ENCODE measurements around the gene FITM1.
A peak's percentile ranks its signal among the peaks of the same experiment; 100 is the strongest.

Gene FITM1

DNA sequence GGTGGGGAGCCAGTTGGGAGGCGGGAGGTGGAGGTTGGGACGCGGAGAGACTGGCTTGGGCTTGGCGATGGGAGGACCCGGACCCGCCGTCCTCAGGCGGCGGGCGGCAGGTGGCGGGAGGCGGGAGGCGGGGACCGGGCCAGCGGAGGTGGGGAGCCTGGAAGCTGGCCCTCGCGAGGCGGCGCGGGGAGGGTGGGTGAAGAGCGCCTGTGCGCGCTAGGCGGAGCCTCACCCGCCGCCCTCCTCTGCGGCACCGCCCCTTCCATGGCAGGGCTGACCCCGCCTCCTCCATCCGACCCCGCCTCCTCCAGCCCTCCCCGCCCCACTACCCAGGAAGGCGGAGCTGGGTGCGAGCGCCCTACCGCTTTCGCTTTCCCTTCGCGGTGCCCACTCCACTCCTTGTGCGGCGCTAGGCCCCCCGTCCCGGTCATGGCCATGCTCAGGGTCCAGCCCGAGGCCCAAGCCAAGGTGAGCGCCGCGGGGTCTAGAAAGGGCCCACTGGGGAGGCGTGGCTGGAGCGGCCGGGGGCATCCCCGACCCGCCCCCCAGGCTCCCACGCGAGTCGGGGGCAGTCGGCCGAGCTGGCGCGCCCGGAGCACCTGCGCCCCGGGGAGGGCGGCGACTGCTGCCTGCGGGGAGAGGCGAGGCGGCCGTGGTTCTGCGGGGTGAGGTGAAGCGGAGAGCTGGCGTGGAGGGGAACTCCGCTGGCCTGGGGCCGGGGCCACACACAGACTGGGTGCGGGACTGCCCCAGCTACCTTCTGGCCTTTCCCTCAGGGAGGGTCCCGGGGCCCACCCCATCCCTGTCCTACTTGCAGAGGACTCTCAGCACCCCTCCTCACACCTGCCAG lies 5.6 kb downstream of the FITM1 start, which contains the start of gene PSME1:
Gene PSME1 (plus strand): TSS at position 361 of the 850 bp plus-strand sequence. CDS start 69 bp downstream, at position 430.
- Histone ChIP-seq H3K36me3 (ENCODE audit: control insufficient read depth, insufficient read depth, low read length) (peaks cover 27% of the 10 kb centered on the region), H3K27me3 (ENCODE audit: control insufficient read depth, insufficient read depth, low read length) (no peaks in the 10 kb centered on the region; the same call in 1 of the 2 replicates), H3K27ac (ENCODE audit: low read depth, low read length) (no peak within 1 kb of the TSS), H3K4me1 (ENCODE audit: control insufficient read depth, insufficient read depth, low read length) (peaks cover 10% of the 10 kb centered on the region), H3K9ac (ENCODE audit: low read length) (peak within 1 kb of the TSS; percentile 64), H3K9me3 (ENCODE audit: control insufficient read depth, insufficient read depth, low read depth, low read length) (no peaks in the 10 kb centered on the region), H3K4me3 (ENCODE audit: low read depth, low read length) (peak within 1 kb of the TSS; percentile 96)

DNA sequence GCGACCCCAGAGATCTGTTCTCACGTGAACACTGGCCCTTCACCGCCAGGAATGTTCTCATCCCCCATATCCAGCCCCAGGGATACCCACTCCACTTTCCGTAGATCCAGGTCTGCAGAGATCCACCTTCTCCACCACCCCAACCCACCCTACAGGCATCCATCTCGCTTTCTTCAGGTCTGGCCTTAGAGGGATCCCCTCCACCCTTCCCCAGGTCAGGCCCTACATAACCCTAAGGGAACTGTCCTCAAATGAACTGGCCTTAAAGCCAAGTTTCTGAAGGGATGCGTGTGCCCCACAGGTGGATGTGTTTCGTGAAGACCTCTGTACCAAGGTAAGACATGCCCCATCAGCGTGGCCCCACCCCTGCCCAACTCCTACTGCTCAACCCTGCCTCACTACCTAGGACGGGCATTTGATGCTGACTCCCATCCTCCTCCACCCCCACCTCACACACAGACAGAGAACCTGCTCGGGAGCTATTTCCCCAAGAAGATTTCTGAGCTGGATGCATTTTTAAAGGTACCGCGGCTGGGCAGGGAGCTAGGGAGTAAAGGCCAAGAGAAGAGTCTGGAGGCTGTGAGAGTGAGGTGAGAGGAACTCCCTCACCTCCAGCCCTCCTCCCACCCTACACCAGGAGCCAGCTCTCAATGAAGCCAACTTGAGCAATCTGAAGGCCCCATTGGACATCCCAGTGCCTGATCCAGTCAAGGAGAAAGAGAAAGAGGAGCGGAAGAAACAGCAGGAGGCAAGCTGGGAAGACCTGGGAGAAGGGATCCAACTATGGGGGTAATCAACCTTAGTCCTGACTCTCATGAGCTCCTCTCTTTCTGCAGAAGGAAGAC lies 6.4 kb downstream of the FITM1 start:
- Histone ChIP-seq H3K9ac (ENCODE audit: low read length) (peak overlapping the region; percentile 64), H3K27me3 (ENCODE audit: control insufficient read depth, insufficient read depth, low read length) (no peaks in the 10 kb centered on the region; the same call in 1 of the 2 replicates), H3K9me3 (ENCODE audit: control insufficient read depth, insufficient read depth, low read depth, low read length) (no peaks in the 10 kb centered on the region), H3K4me1 (ENCODE audit: control insufficient read depth, insufficient read depth, low read length) (peaks cover 10% of the 10 kb centered on the region), H3K27ac (ENCODE audit: low read depth, low read length) (no peak overlapping the region), H3K36me3 (ENCODE audit: control insufficient read depth, insufficient read depth, low read length) (peaks cover 27% of the 10 kb centered on the region), H3K4me3 (ENCODE audit: low read depth, low read length) (peak overlapping the region; percentile 96)

DNA sequence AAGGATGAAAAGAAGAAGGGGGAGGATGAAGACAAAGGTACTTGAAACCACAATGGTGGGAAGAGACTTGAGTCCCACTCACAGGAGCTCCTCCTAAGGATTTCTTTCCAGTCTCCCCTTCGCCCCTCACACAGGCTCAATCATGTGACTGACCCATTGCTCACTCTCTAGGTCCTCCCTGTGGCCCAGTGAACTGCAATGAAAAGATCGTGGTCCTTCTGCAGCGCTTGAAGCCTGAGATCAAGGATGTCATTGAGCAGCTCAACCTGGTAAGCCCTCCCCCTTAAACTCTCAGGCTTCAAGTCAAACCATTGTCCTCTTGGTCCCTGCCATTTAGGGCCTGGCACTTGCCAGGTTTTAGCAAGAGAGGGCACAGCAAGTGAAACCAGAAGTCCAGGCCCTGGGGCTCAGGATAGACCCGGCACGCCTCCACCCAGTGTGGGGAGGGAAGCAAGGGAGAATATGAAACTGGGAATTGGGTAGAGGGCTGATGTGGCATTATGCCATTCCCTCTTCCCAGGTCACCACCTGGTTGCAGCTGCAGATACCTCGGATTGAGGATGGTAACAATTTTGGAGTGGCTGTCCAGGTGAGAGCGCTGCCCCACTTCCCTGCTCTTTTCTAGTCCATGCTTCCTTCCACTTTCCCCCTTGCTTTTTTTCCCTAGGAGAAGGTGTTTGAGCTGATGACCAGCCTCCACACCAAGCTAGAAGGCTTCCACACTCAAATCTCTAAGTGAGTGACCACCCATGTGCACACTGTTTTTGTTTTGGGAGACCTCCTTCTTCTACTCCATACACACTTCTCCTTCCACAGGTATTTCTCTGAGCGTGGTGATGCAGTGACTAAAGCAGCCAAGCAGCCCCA lies 7.3 kb downstream of the FITM1 start:
- H3K27ac ChIP-seq (ENCODE audit: low read depth, low read length): no peak overlapping the region
- H3K9ac ChIP-seq (ENCODE audit: low read length): no peak overlapping the region

DNA sequence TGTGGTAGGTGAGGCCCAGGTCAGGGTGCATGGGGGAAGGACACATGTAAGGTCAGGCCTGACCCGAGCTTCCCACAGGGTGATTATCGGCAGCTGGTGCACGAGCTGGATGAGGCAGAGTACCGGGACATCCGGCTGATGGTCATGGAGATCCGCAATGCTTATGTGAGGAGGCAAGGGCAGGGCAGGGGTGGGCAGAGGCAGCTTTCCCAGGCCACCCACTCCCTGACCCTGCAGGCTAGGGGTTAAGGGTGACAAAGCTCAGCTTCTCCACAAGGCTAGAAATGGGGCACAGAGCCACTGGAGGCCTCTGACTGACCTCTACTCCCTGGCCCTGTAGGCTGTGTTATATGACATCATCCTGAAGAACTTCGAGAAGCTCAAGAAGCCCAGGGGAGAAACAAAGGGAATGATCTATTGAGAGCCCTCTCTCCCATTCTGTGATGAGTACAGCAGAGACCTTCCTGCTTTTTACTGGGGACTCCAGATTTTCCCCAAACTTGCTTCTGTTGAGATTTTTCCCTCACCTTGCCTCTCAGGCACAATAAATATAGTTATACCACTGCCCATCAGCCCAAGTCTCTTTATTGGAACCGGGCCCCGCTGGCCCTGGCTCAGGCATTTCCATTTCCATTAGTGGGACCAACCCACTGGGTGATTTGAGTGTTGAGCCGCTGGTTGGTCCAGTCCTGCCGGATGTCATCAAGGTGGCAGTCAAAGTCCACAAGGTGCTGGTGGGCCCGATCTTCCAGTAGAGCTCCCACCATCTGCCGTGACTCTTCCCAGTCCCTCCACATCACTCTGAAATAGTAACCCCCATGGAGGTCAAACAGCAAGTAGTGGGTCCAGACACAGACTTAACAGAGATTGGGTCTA lies 8.2 kb downstream of the FITM1 start:
- H3K4me3 ChIP-seq (ENCODE audit: low read depth, low read length): no peak overlapping the region
- H3K4me1 ChIP-seq (ENCODE audit: control insufficient read depth, insufficient read depth, low read length): peaks cover 13% of the 10 kb centered on the region
- H3K36me3 ChIP-seq (ENCODE audit: control insufficient read depth, insufficient read depth, low read length): peaks cover 27% of the 10 kb centered on the region
- H3K9ac ChIP-seq (ENCODE audit: low read length): no peak overlapping the region
- H3K9me3 ChIP-seq (ENCODE audit: control insufficient read depth, insufficient read depth, low read depth, low read length): no peaks in the 10 kb centered on the region
- H3K27me3 ChIP-seq (ENCODE audit: control insufficient read depth, insufficient read depth, low read length): no peaks in the 10 kb centered on the region; the same call in 1 of the 2 replicates
- no peak overlapping the region for H3K27ac ChIP-seq (ENCODE audit: low read depth, low read length)

More for the DNA sequence above, 7.3 kb downstream of the FITM1 start:
- Histone ChIP-seq H3K36me3 (ENCODE audit: control insufficient read depth, insufficient read depth, low read length) (peaks cover 27% of the 10 kb centered on the region), H3K27me3 (ENCODE audit: control insufficient read depth, insufficient read depth, low read length) (no peaks in the 10 kb centered on the region; the same call in 1 of the 2 replicates), H3K4me3 (ENCODE audit: low read depth, low read length) (0 out of 2 replicates have a peak overlapping the region, but pooled peaks have one; percentile 6), H3K4me1 (ENCODE audit: control insufficient read depth, insufficient read depth, low read length) (peaks cover 13% of the 10 kb centered on the region), H3K9me3 (ENCODE audit: control insufficient read depth, insufficient read depth, low read depth, low read length) (no peaks in the 10 kb centered on the region)

DNA sequence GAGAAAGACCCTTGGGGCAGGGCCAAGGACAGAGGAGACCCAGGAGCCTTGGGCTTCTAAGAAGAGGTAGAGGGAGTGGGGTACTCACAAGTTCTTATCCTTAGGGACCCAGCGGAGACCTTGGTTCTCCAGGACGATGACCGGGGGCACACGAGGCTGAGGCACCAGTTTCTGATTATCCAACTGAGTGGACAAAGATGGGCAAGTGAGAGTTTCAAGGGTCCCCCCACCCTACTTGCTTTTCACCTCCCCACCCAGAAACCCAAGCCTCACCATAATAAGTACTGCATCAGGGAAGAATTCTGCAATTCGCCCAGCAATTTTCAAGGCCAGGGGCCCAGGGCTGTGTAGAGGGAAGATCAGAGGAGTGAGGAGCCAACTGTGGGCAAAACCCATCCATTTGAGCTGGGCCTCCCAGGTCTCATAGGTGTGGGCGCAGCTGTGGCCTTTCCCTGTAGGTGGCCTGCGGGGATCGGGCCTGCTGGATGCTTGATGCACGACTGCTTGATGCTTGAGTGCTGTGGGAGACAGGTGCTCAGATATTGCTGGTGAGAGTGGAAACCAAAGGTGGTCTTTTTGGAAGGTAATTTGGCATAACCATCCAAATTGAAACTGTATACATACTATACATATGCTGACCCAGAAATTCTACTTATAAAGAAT lies 8.9 kb downstream of the FITM1 start:
- Histone ChIP-seq H3K27ac (ENCODE audit: low read depth, low read length) (no peak overlapping the region), H3K27me3 (ENCODE audit: control insufficient read depth, insufficient read depth, low read length) (no peaks in the 10 kb centered on the region; the same call in 1 of the 2 replicates), H3K9ac (ENCODE audit: low read length) (no peak overlapping the region), H3K9me3 (ENCODE audit: control insufficient read depth, insufficient read depth, low read depth, low read length) (no peaks in the 10 kb centered on the region), H3K4me3 (ENCODE audit: low read depth, low read length) (peak overlapping the region; percentile 24), H3K4me1 (ENCODE audit: control insufficient read depth, insufficient read depth, low read length) (peaks cover 13% of the 10 kb centered on the region), H3K36me3 (ENCODE audit: control insufficient read depth, insufficient read depth, low read length) (peaks cover 35% of the 10 kb centered on the region)

DNA sequence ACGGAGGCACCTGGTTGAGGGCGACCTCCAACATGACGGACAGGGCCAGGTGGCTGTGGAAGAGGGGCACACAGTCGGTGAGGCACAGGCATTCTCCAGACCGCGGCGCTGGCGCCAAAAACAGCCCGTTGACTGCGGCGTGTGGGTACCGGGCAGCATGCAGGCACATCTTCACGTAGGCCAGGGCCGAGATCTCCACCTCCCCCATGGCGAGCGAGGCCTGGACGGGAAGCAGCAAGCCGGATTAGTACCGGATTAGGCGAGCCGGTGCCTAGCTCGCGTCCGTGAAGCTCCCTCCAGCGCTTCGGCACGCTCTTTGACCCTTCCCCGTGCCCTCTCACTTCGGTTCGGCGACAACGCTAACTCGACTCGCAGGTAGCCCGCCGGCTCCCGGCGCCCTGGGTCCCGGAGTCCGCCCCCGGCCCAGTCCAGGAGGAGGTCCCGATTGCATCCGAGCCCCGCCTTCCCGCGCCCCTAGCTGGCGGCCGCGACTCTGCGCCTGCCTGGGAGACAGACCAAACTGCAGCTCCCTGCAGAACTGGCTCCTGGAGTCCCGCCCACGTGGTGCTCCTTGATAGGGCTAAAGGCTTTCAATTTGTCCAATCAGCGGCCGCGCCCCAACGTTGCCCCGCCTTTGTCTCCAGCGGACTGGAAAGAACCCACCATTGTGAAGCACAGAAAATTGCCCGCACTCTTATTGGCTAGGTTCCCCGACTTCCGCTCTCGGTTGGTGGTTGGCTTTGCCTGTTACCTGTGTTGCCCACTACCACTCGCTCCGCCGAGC lies 10.8 kb downstream of the FITM1 start, which contains the start of gene EMC9:
Gene EMC9 (minus strand): TSS at position 495 of the 784 bp plus-strand sequence. CDS start 287 bp downstream, at position 208.
- Histone ChIP-seq H3K4me3 (ENCODE audit: low read depth, low read length) (peak within 1 kb of the TSS; percentile 95), H3K9ac (ENCODE audit: low read length) (peak within 1 kb of the TSS; percentile 88), H3K4me1 (ENCODE audit: control insufficient read depth, insufficient read depth, low read length) (peaks cover 12% of the 10 kb centered on the region), H3K27ac (ENCODE audit: low read depth, low read length) (peak within 1 kb of the TSS; percentile 27; the same call in 1 of the 2 replicates), H3K36me3 (ENCODE audit: control insufficient read depth, insufficient read depth, low read length) (peaks cover 39% of the 10 kb centered on the region), H3K9me3 (ENCODE audit: control insufficient read depth, insufficient read depth, low read depth, low read length) (no peaks in the 10 kb centered on the region), H3K27me3 (ENCODE audit: control insufficient read depth, insufficient read depth, low read length) (no peaks in the 10 kb centered on the region; the same call in 1 of the 2 replicates)

DNA sequence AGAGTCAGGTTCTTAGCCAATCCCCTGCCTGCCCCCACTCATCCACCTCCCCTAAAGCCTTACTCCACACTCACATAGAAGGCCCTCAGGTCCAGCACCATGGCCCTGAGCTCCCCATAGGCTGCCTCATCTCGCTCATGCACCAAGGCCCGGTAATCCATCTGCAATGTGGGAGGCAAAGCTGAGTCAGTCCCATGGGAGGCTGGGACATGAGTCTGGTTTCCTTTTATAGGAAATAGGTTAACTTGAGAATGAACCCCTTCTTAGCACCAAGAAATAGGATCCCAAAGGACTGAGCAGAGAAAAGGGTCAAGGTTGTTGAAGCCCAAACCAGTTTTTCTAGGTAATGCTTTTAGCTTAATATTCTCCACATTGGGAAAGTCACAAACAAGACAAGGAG lies 13.1 kb downstream of the FITM1 start:
- Histone ChIP-seq H3K9ac (ENCODE audit: low read length) (no peak overlapping the region), H3K9me3 (ENCODE audit: control insufficient read depth, insufficient read depth, low read depth, low read length) (no peaks in the 10 kb centered on the region), H3K27ac (ENCODE audit: low read depth, low read length) (no peak overlapping the region), H3K36me3 (ENCODE audit: control insufficient read depth, insufficient read depth, low read length) (peaks cover 26% of the 10 kb centered on the region), H3K4me3 (ENCODE audit: low read depth, low read length) (no peak overlapping the region), H3K27me3 (ENCODE audit: control insufficient read depth, insufficient read depth, low read length) (no peaks in the 10 kb centered on the region), H3K4me1 (ENCODE audit: control insufficient read depth, insufficient read depth, low read length) (peaks cover 13% of the 10 kb centered on the region)

DNA sequence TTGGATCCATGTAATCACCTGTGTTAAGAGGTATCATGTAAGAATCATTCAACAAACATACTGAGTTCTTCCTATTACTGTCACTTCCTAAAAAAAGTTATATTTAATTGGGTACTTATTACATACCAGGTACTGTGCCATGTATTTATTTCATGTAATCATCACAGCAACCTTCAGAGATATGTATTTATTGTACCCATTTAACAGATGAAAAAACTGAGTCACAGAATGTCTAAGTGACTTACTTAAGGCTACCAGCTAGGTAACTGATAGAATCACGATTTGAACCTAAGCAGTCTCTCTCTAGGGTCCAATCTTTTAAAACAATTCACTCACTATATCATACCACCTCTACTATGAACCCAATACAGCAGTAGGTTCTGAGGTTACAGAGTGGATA lies 14.0 kb downstream of the FITM1 start:
- no peak overlapping the region for H3K9ac ChIP-seq (ENCODE audit: low read length)
- H3K4me3 ChIP-seq (ENCODE audit: low read depth, low read length): no peak overlapping the region
- H3K36me3 ChIP-seq (ENCODE audit: control insufficient read depth, insufficient read depth, low read length): peaks cover 21% of the 10 kb centered on the region
- peaks cover 14% of the 10 kb centered on the region for H3K4me1 ChIP-seq (ENCODE audit: control insufficient read depth, insufficient read depth, low read length)
- no peak overlapping the region for H3K27ac ChIP-seq (ENCODE audit: low read depth, low read length)
- no peaks in the 10 kb centered on the region for H3K9me3 ChIP-seq (ENCODE audit: control insufficient read depth, insufficient read depth, low read depth, low read length)
- no peaks in the 10 kb centered on the region for H3K27me3 ChIP-seq (ENCODE audit: control insufficient read depth, insufficient read depth, low read length)

DNA sequence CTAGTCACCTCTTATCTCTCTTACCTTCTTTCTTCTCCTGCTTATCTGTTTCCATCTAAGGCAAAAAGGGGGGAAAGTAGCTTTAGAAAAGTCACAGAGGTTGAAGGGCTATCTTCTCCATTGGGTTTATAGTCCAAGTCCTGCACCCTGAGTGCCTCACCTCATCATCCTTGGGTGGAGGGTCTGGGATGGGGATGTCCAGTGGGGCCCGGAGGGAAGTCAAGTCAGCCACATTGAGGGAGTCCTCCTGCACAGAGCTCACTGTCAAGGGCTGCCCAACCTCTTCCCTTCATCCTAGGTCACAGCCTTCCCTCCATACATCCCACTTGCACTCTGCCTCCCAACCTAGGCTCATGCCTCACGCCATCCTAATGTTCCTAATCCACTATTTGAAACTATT lies 14.8 kb downstream of the FITM1 start:
- Histone ChIP-seq H3K4me3 (ENCODE audit: low read depth, low read length) (no peak overlapping the region), H3K27me3 (ENCODE audit: control insufficient read depth, insufficient read depth, low read length) (no peaks in the 10 kb centered on the region), H3K27ac (ENCODE audit: low read depth, low read length) (no peak overlapping the region), H3K36me3 (ENCODE audit: control insufficient read depth, insufficient read depth, low read length) (peaks cover 24% of the 10 kb centered on the region), H3K9ac (ENCODE audit: low read length) (no peak overlapping the region), H3K4me1 (ENCODE audit: control insufficient read depth, insufficient read depth, low read length) (peaks cover 14% of the 10 kb centered on the region), H3K9me3 (ENCODE audit: control insufficient read depth, insufficient read depth, low read depth, low read length) (no peaks in the 10 kb centered on the region)

All from HUES6 (cell line).